Right lobe of liver (tissue), 4 donors: ENCODE results near the gene NUP93.

ENCODE experiments used
- CTCF ChIP-seq, 4 donors: fragments of 200-600 bp in 3 of 4; fragments of 450-650 bp in 1 of 4; IDR thresholded peaks; one replicate each; pipeline versions ENCODE4 v1.5.1 to v1.8.0; 2016 to 2022; ENCODE audit warnings: antibody characterized with exemption in 4 of 4, mild to moderate bottlenecking in 2 of 4
- POLR2A ChIP-seq: fragments of 450-650 bp; IDR thresholded peaks from one replicate; pipeline ENCODE4 v1.6.1; 2017; ENCODE audit warnings: antibody characterized with exemption, mild to moderate bottlenecking
- donor health status: DM: no; HTN: no; CAD: no.
- donor health status: DM: no; HTN: no; CAD: no.
- donor health status: DM: no; HTN: yes; CAD: no.

- TF ChIP-seq CTCF (IDR thresholded peaks at IDR 0.05) (no peak), POLR2A (no peak)
Measured at GRCh38 chr16:56728027-56728426, 1.9 kb upstream of the NUP93 start.
